RWPE2 (cell line): ENCODE data around the gene MDC1.
"Not testable (repeated sequence)": the region's sequence is repeated elsewhere in the genome, so short reads cannot be mapped to it uniquely, and the experiment has no call there.

ENCODE experiments used
- ATAC-seq: fragments of 200-7000 bp; cut with Tn5 transposase; 3 replicates; pipeline ENCODE4 v1.9.1; 2021; ENCODE audit warnings: low read depth
- DNase-seq: peaks from one replicate; pipeline ENCODE4 v3.0.0-alpha.2; 2020; ENCODE audit warnings: low spot score
- H3K27ac ChIP-seq: fragments of 450-650 bp; 2 replicates; pipeline ENCODE4 v1.5.1; 2017; ENCODE audit warnings: mild to moderate bottlenecking; ENCODE audit not compliant: poor library complexity, severe bottlenecking
- H3K27me3 ChIP-seq: fragments of 250-450 bp; sonication (Bioruptor Pico); 2 replicates; pipeline ENCODE4 v1.5.1; 2021; ENCODE audit warnings: mild to moderate bottlenecking, moderate library complexity; ENCODE audit not compliant: insufficient read depth, poor library complexity, severe bottlenecking
- H3K36me3 ChIP-seq: fragments of 250-450 bp; sonication (Bioruptor Pico); 2 replicates; pipeline ENCODE4 v1.5.1; 2020; ENCODE audit warnings: low read depth, mild to moderate bottlenecking, moderate library complexity
- H3K4me1 ChIP-seq: fragments of 250-450 bp; sonication (Bioruptor Pico); 2 replicates; pipeline ENCODE4 v1.5.1; 2021; ENCODE audit warnings: mild to moderate bottlenecking, moderate library complexity; ENCODE audit not compliant: insufficient read depth, poor library complexity, severe bottlenecking
- H3K4me3 ChIP-seq: fragments of 250-450 bp; sonication (Bioruptor Pico); 2 replicates; pipeline ENCODE4 v1.5.1; 2021; ENCODE audit warnings: mild to moderate bottlenecking, moderate library complexity; ENCODE audit not compliant: severe bottlenecking
- H3K9me3 ChIP-seq: fragments of 250-450 bp; sonication (Bioruptor Pico); 2 replicates; pipeline ENCODE4 v1.5.1; 2021; ENCODE audit warnings: mild to moderate bottlenecking, moderate library complexity; ENCODE audit not compliant: severe bottlenecking
- CTCF ChIP-seq: fragments of 450-650 bp; IDR thresholded peaks from one replicate; pipeline ENCODE4 v1.5.1; 2017; ENCODE audit warnings: mild to moderate bottlenecking, moderate library complexity; ENCODE audit not compliant: poor library complexity, severe bottlenecking

MDC1 gene

GRCh38 chr6:30757261-30757904 lies 40.3 kb upstream of the MDC1 start:
- ATAC-seq (no peak), DNase-seq (no peak)
- peaks cover 45% of the 10 kb centered on the region for H3K4me1 ChIP-seq
- H3K4me3 ChIP-seq: no peak overlapping the region
- no peaks in the 10 kb centered on the region for H3K27me3 ChIP-seq
- peak overlapping the region; percentile 31 for H3K27ac ChIP-seq
- H3K9me3 ChIP-seq: no peaks in the 10 kb centered on the region
- TF ChIP-seq CTCF: no peak
- no peaks in the 10 kb centered on the region for H3K36me3 ChIP-seq

GRCh38 chr6:30756405-30757003 lies 39.4 kb upstream of the MDC1 start:
- not testable (repeated sequence) for H3K27me3 ChIP-seq, DNase-seq, ATAC-seq, H3K9me3 ChIP-seq, H3K36me3 ChIP-seq, H3K4me3 ChIP-seq
- peaks cover 44% of the 10 kb centered on the region for H3K4me1 ChIP-seq
- H3K27ac ChIP-seq: peak overlapping the region; percentile 31

GRCh38 chr6:30754631-30755030 lies 37.5 kb upstream of the MDC1 start:
- DNase-seq (no peak), ATAC-seq (no peak)
- Histone ChIP-seq H3K36me3 (no peaks in the 10 kb centered on the region), H3K4me3 (no peak overlapping the region), H3K9me3 (no peaks in the 10 kb centered on the region), H3K4me1 (peaks cover 48% of the 10 kb centered on the region), H3K27me3 (no peaks in the 10 kb centered on the region), H3K27ac (peak overlapping the region; percentile 98)
- TF ChIP-seq CTCF: no peak

GRCh38 chr6:30752157-30752927 lies 35.3 kb upstream of the MDC1 start:
- DNase-seq (peak; percentile 100), ATAC-seq (peak; percentile 85)
- Histone ChIP-seq H3K4me3 (no peak overlapping the region), H3K27ac (peak overlapping the region; percentile 98), H3K36me3 (no peaks in the 10 kb centered on the region), H3K27me3 (no peaks in the 10 kb centered on the region), H3K4me1 (peaks cover 64% of the 10 kb centered on the region), H3K9me3 (no peaks in the 10 kb centered on the region)
- TF ChIP-seq CTCF: peak; percentile 30

GRCh38 chr6:30750379-30750668 lies 33.2 kb upstream of the MDC1 start:
- no peaks in the 10 kb centered on the region for H3K27me3 ChIP-seq
- H3K4me3 ChIP-seq: no peak overlapping the region
- no peaks in the 10 kb centered on the region for H3K9me3 ChIP-seq
- no peak for TF ChIP-seq CTCF
- no peaks in the 10 kb centered on the region for H3K36me3 ChIP-seq
- H3K27ac ChIP-seq: peak overlapping the region; percentile 98
- H3K4me1 ChIP-seq: peaks cover 65% of the 10 kb centered on the region
- DNase-seq (no peak), ATAC-seq (no peak)
